Measurements from ENCODE around the gene ANKRD60.

- TF ChIP-seq, protein P1, sequence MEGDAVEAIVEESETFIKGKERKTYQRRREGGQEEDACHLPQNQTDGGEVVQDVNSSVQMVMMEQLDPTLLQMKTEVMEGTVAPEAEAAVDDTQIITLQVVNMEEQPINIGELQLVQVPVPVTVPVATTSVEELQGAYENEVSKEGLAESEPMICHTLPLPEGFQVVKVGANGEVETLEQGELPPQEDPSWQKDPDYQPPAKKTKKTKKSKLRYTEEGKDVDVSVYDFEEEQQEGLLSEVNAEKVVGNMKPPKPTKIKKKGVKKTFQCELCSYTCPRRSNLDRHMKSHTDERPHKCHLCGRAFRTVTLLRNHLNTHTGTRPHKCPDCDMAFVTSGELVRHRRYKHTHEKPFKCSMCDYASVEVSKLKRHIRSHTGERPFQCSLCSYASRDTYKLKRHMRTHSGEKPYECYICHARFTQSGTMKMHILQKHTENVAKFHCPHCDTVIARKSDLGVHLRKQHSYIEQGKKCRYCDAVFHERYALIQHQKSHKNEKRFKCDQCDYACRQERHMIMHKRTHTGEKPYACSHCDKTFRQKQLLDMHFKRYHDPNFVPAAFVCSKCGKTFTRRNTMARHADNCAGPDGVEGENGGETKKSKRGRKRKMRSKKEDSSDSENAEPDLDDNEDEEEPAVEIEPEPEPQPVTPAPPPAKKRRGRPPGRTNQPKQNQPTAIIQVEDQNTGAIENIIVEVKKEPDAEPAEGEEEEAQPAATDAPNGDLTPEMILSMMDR (conservative IDR thresholded peaks at IDR 0.05; ENCODE audit: low read length): no peak
- TF ChIP-seq EZH2phosphoT487 (IDR thresholded peaks at IDR 0.05; ENCODE audit: borderline replicate concordance, low read depth, low read length): no peak
These were observed 45.8 kb downstream of the ANKRD60 start for GRCh38 chr20:58182521-58183140.
